ENCODE data around the gene NUDT12.

Gene NUDT12

DNA sequence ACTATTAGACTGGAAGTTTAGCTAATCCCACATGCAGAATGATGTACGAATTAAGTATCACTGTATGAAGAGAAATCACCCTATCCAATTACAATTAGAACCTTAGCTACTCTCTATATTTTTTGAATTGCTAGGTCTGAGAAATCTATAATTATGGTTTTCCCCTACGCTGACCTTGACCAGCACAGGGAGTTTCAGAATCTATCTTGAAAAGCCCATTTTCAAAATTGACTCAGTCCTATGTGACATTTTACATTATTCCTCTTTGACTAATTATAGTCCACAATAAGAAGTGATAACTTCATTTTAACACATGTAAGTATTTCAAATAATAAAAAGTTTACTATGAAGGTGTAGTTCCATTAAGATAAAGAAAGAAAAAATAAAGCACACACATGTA is 21.5 kb downstream of the NUDT12 start:
- no peak for DNase-seq (ENCODE audit: low read depth, low spot score)

DNA sequence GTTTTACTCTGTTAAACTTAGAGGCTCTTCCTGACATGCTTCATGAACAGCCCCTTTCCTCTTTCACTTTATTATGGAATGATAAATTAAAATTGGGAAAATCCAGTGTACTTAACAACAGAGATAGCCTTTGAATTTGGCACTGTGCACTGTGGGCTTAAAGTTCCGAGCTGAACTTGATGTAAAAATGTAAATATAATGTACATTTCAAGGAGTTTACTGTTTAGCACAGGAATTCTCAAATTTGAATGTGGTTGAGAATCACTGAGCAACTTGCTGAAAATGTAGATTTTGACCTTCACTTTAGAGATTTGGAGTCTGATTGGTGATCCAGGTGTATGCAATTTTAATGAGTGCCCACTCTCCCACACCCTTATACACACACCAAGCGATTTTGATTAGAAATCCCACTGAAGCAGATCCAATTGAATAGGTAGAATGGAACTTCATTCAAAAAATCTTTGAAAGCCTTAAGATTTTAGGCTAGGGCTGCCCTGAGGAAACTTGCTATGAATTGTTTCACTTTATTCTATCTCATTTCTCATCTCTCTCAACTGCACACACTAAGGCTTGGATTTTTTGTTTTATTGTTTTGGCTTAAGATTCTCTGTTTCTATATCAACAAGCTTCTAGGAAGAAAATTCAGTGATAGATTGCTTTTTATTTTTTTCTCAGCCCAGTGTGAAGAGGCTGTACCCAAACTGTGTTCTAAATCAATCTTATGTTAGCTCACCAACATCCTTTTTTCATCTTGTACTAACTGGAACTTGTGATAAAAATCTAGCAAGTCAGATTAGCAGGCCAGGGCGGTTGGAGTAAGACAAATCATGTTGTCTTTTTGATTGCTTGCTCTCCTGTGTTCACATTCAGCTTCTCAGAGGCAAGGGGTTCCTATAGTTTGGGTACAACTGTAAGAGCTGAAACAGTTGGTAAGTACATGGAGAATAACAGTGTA is 22.9 kb downstream of the NUDT12 start:
- DNase-seq (ENCODE audit: low read depth, low spot score) = no peak

DNA sequence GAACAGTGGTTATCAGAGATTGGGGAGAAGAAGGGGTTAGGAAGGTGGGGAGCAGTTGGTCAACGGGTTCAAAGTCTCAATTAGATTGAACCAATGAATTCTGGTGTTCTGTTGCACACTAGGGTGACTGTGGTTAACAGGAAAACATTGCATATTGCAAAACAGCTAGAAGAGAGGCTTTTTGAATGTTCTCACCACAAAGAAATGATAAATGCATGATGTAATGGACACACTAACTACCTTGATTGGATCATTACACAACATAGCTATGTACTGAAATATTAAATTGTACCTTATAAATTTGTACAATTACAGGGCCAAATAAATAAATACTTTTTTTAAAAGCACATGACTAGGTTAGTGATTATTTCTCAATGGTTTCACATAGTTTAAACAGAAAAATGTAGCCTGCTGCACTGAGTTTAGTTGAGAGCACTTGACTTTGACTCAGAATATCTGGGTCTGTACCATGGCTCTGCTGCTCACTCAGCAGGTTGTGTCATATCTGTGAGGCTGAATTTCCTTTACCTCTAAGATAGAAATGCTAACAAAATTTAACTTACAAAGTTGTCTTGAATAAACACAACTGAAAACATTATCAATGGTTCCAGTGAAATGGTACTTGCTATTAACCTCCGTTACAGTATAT is 30.4 kb downstream of the NUDT12 start:
- DNase-seq (ENCODE audit: low read depth, low spot score) = no peak

GRCh38 chr5:103526164-103526915 is 36.2 kb downstream of the NUDT12 start:
- DNase-seq (ENCODE audit: low read depth, low spot score) = no peak

- no peak for DNase-seq (ENCODE audit: low read depth, low spot score)
Measured at GRCh38 chr5:103525361-103525760, 37.2 kb downstream of the NUDT12 start.

DNA sequence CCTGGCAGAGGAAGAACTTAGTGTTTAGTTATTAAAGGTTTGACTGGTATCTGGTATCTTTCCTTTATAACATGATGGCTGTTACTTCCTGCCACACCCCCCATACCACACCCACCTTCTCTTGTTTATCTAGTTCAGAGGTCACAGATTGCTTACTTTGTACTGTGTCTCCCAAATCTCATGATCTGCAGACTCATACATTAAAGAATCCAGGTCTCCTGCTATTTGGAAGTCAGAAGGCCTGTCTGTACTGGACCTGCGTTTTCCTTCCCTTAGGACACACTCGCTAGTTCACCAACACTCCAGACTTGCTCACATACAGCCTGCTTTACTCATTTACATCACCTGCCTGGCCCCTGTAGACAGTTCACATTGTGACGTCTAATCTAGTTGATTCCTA is 39.3 kb downstream of the NUDT12 start:
- no peak for DNase-seq (ENCODE audit: low read depth, low spot score)

GRCh38 chr5:103522586-103522985 is 40.0 kb downstream of the NUDT12 start:
- DNase-seq (ENCODE audit: low read depth, low spot score) = no peak

DNA sequence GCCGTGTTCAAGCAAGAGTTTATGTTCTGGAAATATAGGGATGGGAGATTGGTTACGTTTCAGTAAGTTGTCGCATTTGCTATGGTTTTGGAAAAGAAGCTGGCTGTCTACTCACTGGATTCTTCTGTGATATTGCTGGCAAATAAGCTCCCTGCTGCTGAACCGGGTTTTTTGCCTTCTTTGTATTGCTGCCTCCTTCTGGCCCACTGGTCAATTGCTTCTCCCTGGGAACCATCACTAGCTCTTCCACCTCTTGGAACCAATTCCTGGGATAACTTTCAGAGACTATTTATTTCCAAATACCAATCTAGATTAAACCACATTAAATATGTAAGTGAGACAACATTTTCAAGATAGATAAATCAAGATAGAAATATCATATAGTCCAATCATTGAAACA is 43.0 kb downstream of the NUDT12 start:
- DNase-seq (ENCODE audit: low read depth, low spot score) = no peak

DNA sequence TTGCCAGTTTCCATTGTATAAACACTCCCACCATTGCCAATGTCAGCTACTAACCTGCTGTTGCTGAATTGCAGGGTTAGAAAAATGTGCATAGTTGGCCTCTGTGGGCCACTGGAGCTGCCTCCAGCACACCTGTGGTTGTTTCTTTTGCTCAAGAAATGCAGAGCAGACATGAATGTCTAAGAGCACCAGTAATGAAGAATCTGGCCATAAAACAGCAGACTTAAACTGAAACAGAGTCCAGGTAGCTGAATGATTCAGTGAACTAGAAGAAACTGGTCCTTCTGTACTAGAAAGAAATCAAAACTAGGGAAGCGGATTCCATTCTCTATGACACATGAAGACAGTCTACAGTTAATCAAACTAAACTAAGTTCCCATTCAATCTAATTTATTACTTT is 48.2 kb downstream of the NUDT12 start:
- no peak for DNase-seq (ENCODE audit: low read depth, low spot score)

- no peak for DNase-seq (ENCODE audit: low read depth, low spot score)
Measured at GRCh38 chr5:103513701-103514100, 48.9 kb downstream of the NUDT12 start.

DNA sequence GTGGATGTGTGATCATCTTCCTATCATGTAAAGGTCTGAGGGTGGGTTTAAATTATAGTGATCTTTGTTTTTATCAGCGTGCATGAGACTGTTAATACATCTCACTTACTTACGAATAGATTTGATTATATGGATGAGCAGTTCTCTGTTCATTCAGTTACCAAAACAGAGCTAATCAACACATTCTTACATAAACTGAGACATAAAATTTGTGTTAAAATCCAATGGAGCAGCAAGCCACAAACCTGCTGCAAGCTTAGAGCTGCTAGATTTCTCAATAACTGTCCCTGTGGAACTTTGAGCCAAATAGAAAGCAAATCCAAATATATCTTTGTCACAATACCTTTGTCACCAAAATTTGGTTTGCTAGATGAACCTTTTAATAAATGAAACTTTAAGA is 50.1 kb downstream of the NUDT12 start:
- DNase-seq (ENCODE audit: low read depth, low spot score) = no peak

DNA sequence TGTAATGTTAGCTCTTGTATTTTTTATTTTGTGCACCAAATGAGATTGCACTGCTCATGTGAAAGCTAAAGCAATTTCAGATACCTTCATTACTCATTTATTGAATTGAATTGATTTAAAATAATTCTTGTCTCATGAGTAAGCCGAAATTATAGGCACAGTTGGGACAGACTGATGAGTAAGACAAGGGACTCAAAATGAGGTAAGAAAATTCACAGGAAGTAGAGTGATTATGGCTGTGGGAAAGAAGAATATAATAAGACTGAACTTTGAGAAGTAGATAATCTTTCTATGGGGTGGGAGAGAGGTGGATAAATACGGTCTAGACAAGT is 51.1 kb downstream of the NUDT12 start:
- DNase-seq (ENCODE audit: low read depth, low spot score) = no peak

DNA sequence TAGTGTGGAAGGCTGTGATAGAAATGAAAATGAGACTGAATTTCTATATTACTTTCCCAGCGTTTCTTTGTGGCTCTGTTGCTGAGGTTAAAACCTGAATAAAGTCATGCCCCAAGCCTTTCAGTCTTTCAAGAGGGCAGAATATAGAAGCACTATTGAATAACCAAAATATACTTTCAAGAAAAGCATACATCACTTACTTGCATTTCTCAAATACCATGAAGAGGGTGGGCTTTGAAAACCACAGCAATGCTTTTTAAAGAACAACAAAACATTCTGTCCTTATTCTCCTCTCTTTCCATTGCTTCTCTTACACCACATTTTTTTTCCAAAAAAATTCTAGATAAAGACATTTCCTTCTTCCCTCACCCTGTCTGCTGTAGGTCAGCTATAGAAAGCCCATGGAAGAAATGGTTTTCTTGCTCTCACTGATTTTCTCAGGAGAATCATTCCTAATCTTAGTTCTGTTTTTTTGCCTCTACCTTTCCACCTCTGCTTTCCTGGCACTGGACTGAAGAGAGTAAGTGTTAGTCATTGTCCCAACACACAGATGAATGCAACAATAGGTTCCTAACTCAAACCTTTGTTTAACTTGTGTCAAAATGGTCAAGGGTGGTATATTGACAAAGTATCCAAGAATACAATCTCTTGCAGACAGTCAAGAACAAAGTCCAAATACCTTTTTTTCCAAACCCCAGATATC is 51.6 kb downstream of the NUDT12 start:
- DNase-seq (ENCODE audit: low read depth, low spot score) = no peak

DNA sequence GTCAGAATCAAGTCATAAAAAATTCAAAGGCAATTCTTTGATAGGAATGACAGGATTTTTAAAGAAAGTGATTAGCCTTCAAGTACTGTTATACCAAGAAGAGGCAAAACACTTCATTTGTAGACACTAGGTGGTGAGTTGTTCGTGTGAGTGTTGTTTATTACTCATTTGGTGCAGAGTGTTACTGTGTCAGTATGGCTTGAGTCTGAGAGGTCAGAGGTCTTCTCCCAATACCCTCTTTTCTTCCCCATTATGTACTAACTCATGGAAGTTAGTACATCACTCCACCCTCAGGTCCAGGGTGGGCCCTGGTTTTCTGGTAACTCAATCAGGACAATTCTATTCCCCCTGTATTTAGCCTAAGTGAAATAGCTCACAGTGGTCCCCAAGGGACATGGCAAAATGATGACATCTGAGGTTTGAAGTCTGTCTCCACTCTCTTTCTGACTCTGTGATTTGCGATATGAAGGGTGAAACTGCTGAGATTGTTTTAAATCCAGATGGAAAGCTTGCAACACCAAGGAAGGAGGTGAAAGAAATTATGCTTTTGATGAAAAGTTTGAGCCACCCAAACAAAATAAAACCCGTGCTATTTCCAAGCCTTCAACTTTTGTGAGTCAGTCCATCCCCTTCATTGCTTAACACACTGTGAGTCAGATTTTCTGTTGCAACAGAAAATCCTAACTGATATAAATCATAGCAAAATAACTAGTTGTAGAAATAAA is 56.8 kb downstream of the NUDT12 start:
- no peak for DNase-seq (ENCODE audit: low read depth, low spot score)

DNA sequence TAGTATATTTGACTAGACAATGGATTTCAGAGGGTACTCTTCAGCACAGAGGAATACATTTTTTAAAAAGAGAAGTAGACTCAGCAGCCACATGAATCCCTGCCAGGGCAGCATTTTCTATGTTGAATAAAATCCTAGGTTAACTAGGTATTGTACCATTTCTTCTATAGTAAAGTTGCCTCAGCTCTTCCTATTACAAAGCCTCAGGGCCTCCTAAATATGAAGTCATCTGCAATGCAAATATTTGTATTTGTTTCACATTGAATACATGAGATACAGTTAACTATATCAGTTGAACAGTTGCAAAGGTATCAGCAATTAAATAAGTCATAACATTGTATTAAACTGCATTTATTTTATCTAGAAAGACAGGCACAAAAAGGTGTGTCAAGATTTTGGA is 59.5 kb downstream of the NUDT12 start:
- DNase-seq (ENCODE audit: low read depth, low spot score) = no peak

GRCh38 chr5:103502662-103503061 is 59.9 kb downstream of the NUDT12 start:
- no peak for DNase-seq (ENCODE audit: low read depth, low spot score)
